HG03103 (cell line): Measurements from ENCODE around the gene KRT25.
"Not testable (repeated sequence)": the region's sequence is repeated elsewhere in the genome, so short reads cannot be mapped to it uniquely, and the experiment has no call there.

Source experiments
- ATAC-seq: cut with Tn5 transposase; IDR thresholded peaks from one replicate; pipeline ENCODE4 v1.9.1; 2021; ENCODE audit warnings: low read depth; ENCODE audit not compliant: unreplicated experiment

Gene KRT25

GRCh38 chr17:40760105-40761016, 5.2 kb upstream of the KRT25 start:
- ATAC-seq: no peak

- ATAC-seq: no peak
These were observed 1.3 kb downstream of the KRT25 start for GRCh38 chr17:40753804-40754203.

GRCh38 chr17:40751065-40751464, 4.1 kb downstream of the KRT25 start:
- no peak for ATAC-seq

- ATAC-seq: no peak
These were observed 4.7 kb downstream of the KRT25 start for GRCh38 chr17:40750391-40750790.

- not testable (repeated sequence) for ATAC-seq
These were observed 6.5 kb downstream of the KRT25 start for GRCh38 chr17:40748666-40749065.

- ATAC-seq: no peak
These were observed 16.6 kb downstream of the KRT25 start for GRCh38 chr17:40738553-40738952.

- no peak for ATAC-seq
These were observed 20.1 kb downstream of the KRT25 start for GRCh38 chr17:40735016-40735415.

GRCh38 chr17:40734018-40734417, 21.1 kb downstream of the KRT25 start:
- no peak for ATAC-seq

GRCh38 chr17:40730970-40731369, 24.2 kb downstream of the KRT25 start:
- ATAC-seq: no peak

GRCh38 chr17:40727447-40728231, 27.5 kb downstream of the KRT25 start:
- ATAC-seq: no peak

GRCh38 chr17:40726919-40727318, 28.2 kb downstream of the KRT25 start:
- ATAC-seq: no peak

- no peak for ATAC-seq
These were observed 30.5 kb downstream of the KRT25 start for GRCh38 chr17:40724656-40725055.

GRCh38 chr17:40722241-40722640, 32.9 kb downstream of the KRT25 start:
- no peak for ATAC-seq

- no peak for ATAC-seq
These were observed 34.2 kb downstream of the KRT25 start for GRCh38 chr17:40720899-40721298.

GRCh38 chr17:40718930-40719329, 36.2 kb downstream of the KRT25 start:
- no peak for ATAC-seq

- no peak for ATAC-seq
These were observed 37.4 kb downstream of the KRT25 start for GRCh38 chr17:40717776-40718175.

- no peak for ATAC-seq
These were observed 40.7 kb downstream of the KRT25 start for GRCh38 chr17:40714473-40714872.

- ATAC-seq: no peak
These were observed 47.4 kb downstream of the KRT25 start for GRCh38 chr17:40707745-40708144.

GRCh38 chr17:40705584-40705983, 49.5 kb downstream of the KRT25 start:
- no peak for ATAC-seq

- no peak for ATAC-seq
These were observed 51.5 kb downstream of the KRT25 start, which contains the start of gene KRT24 for GRCh38 chr17:40703652-40704051. Gene KRT24, minus strand, starts transcription at chr17:40703752. Its CDS starts 59 bp downstream, at chr17:40703693.

GRCh38 chr17:40702271-40702670, 52.9 kb downstream of the KRT25 start:
- no peak for ATAC-seq
